CD4-positive, alpha-beta T cell treated with Interleukin-2 at 100 ng/mL for 4 hours (primary cell): ENCODE measurements around the gene SEC22B.
"Not testable (repeated sequence)": the region's sequence is repeated elsewhere in the genome, so short reads cannot be mapped to it uniquely, and the experiment has no call there.

ENCODE experiments used
- DNase-seq: peaks from one replicate; pipeline ENCODE4 v3.0.0-alpha.2; 2020; ENCODE audit warnings: low spot score

The SEC22B gene

DNA sequence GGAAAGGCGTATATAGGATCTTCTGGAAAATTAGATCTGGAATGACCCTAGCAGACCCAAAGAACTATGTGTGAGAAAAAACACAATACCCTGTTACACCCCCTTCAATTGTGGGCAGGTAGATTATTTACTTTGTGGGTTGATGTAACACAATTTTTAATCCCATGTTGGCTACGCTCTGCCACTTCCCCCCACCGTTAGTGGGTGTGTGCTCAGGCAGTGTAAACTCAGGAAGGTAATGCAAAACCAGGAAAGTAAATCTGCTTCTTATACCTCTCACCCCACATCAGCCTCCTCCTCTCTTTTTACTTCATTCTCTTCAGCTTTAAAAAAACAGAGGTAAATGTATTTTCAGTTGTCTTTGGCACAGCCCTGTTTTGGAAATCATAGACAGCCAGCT lies 63.2 kb downstream of the SEC22B start:
- DNase-seq = not testable (repeated sequence)

DNA sequence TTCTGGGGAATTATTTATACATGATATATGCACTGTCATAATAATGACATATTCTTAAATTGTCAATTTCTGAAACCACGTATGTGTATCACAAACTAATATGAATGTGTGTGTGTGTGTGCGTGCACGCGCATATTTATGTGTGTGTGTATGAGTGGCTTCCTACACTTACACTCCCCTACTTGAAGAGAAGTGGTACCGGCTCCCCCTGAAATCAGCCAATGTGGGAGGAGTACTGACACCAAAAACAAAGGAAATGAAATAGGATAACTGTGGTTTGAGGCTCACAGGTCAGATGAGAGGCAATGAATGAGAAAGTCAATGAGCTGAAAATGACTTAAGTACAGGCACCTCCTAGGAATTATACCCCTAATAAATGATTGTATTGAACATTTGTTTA lies 64.1 kb downstream of the SEC22B start:
- not testable (repeated sequence) for DNase-seq

DNA sequence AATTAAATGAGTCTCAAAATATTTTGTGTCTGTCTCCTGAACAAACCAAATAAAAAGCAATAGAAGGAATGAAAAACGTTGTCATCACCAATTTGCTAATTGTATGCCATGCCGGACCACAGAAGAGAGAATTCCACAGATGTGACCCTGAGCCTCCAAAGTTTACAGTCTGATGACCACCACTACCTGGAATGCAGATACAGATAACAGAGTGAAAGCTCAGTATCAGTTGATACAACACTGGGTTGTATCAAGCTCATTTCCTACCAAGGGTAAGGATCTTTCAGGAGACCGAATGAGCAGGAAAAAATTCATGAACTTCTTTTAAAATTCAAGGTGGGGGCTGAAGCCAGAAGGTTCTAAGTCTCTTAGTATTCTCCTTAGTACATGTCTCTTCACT lies 64.5 kb downstream of the SEC22B start:
- not testable (repeated sequence) for DNase-seq

DNA sequence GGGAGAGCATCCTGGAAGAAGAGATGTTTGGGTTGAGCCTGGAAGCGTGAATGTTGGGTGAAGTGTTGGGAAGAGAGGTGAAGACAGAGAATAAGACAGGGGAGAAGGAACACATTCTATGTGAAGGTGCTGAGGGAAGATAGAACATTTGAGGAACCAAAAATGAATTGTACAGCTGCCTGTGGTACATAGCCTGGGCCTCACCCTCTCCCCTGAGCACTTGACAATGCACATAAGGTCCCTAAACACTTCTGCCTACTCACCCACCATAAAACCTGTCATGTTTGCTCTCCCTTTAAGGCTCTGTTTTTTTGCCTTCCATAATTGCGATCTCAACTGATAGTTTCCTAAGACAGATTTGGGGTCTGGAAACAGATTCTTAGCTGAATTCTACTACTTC lies 65.3 kb downstream of the SEC22B start:
- DNase-seq = not testable (repeated sequence)

DNA sequence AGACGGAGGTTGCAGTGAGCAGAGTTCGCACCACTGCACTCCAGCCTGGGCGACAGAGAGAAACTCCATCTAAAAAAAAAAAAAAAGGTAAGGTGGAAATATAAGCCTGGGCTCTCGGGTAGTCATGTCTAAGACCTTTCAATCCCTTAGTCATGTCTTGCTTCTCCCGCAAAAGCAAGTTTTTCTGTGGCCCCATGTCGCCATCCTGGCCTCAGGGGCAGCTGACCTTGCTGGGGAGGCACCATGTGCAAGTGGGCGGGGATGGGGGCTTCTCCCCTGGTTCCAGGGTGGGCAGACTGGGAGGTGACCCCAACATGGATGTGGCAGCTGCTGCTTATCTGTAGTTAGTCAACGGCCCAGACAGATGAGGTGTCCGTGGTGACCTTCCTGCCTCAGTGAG lies 66.7 kb downstream of the SEC22B start:
- not testable (repeated sequence) for DNase-seq

DNA sequence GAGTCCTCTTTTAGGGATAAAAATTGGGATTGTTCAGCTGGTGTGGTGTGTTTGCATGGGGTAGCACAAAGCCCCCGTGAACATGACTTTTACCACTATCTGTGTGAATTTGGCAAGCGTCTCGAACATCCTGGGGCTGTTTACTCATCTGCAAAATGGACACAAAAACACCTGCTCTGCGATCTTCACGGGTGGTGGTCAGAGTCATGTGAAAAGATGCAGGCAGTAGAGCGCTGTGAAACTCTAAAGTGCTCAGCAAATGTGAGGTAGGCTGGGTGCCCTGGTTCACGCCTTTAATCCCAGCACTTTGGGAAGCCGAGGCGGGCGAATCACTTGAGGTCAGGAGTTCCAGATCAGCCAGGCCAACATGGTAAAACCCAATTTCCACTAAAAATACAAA lies 67.1 kb downstream of the SEC22B start:
- not testable (repeated sequence) for DNase-seq

DNA sequence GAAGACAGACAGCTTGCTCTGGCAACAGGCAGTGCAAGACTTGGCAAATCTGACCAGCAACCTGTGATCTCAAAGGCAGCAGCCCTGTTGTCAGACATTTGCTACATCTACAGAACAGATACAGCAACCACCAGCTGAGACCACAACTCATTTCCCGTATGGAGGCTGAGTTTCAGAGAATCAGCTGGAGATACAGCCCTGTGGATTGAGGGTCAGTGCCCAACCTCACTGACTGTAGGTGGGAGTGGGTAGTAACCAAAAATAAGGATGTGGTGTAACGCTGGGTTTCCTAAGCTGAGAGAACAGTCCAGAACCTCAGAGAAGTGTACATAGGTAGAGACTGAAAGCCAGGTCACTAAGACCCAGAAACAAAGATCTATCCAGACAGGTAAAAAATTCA lies 71.0 kb downstream of the SEC22B start:
- DNase-seq = not testable (repeated sequence)

DNA sequence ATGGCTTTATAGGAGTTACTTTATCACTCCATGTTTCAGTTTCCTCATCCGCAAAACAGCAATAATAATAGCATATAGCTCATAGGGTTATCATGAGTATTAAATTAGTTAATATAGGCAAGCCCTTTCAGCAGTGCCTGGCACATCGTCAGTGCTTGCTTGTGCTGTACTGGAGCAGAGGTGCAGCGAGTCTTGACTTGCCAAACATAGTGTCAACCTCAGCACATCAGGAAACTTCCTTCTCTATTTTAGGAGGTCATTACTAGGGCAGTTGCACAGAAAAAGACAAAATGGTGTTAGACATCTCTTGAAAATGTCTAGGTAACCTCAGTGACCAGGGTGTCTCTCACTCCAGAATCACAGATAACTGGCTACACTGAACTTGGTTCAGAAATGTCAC lies 72.6 kb downstream of the SEC22B start:
- DNase-seq = not testable (repeated sequence)

DNA sequence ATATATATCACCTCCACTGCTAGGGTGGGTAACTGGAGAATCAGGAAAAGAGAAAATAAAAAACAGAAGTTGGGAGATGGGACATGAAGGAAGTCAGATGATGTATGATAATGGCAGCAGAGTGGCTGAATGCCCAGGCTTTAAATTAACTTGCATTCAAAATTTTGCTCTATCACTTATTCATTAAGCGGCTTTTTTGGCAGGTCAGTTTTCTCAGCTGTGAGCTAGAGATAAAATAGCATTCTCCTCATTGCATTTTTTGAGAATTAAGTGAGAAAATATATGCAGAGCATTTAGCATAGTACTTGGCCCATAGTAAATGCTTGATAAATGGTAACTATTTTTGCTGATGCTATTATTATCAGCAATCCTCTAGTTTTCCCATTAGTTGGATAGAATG lies 74.7 kb downstream of the SEC22B start:
- not testable (repeated sequence) for DNase-seq
